Fibroblast of lung (primary cell): ENCODE results near the gene IGFBP6.

Source experiments
- EZH2 ChIP-seq: IDR thresholded peaks from 2 replicates; pipeline ENCODE4 v1.5.1; 2012; ENCODE audit warnings: low read length, control low read depth, mild to moderate bottlenecking; ENCODE audit errors: missing control alignments
- TF ChIP-seq, protein P1 (sequence below), 2 donors: IDR thresholded peaks in 1 of 2; conservative IDR thresholded peaks in 1 of 2; 1 replicate in 1 of 2; 2 replicates in 1 of 2; pipeline ENCODE4 v1.5.1; 2011 to 2012; ENCODE audit warnings: low read length in 2 of 2, control low read depth in 1 of 2, inconsistent platforms in 1 of 2, low read depth in 1 of 2, mild to moderate bottlenecking in 1 of 2

DNA sequence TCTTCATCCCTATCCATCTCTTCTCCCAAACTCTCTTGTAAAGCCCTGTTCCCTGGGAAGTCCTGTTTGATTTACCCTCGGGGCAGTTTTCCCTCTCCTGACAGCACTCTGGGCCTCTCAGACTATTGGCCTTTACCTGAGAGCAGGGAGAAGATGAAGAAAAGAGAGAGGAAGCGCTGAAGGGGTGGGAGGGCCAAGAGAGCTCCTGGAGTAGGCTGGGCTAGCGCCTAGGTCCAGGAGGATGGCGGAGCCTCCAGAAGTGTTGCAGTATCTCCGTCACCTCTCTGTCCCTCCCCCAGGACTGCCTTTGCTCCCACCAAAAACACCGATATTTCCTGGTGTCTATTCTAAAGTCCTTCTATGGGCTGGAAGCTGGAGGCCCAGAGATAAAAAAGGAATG is 5.7 kb upstream of the IGFBP6 start:
- TF ChIP-seq, protein P1, sequence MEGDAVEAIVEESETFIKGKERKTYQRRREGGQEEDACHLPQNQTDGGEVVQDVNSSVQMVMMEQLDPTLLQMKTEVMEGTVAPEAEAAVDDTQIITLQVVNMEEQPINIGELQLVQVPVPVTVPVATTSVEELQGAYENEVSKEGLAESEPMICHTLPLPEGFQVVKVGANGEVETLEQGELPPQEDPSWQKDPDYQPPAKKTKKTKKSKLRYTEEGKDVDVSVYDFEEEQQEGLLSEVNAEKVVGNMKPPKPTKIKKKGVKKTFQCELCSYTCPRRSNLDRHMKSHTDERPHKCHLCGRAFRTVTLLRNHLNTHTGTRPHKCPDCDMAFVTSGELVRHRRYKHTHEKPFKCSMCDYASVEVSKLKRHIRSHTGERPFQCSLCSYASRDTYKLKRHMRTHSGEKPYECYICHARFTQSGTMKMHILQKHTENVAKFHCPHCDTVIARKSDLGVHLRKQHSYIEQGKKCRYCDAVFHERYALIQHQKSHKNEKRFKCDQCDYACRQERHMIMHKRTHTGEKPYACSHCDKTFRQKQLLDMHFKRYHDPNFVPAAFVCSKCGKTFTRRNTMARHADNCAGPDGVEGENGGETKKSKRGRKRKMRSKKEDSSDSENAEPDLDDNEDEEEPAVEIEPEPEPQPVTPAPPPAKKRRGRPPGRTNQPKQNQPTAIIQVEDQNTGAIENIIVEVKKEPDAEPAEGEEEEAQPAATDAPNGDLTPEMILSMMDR (conservative IDR thresholded peaks at IDR 0.05 in 1 of 2, IDR thresholded peaks at IDR 0.05 in 1 of 2; ENCODE audit: low read depth in 1 of 2, low read length in 2 of 2), result no peak
- TF ChIP-seq EZH2, result no peak
